Vagina (tissue), 2 donors: ENCODE results near the gene NAA38. TPM values are rescaled to one million over a fixed set of nuclear protein-coding genes. Genes with fewer than 3 reads are reported as not detected.

Experiments used
- DNase-seq, 2 donors: peaks; one replicate each; pipeline ENCODE4 v3.0.0-alpha.2; 2017; ENCODE audit errors: extremely low spot score in 2 of 2
- H3K27ac ChIP-seq: fragments of 200-600 bp; sonication (generic); one replicate; pipeline ENCODE4 v1.5.1; 2019
- H3K27me3 ChIP-seq: fragments of 200-600 bp; sonication (generic); one replicate; pipeline ENCODE4 v1.5.1; 2019
- H3K36me3 ChIP-seq, 2 donors: fragments of 200-600 bp; sonication (generic); one replicate each; pipeline ENCODE4 v1.5.1; 2017 to 2019
- H3K4me1 ChIP-seq: fragments of 200-600 bp; sonication (generic); one replicate; pipeline ENCODE4 v1.5.1; 2019
- H3K4me3 ChIP-seq, 2 donors: fragments of 200-600 bp; sonication (generic); 1 replicate in 1 of 2; 2 replicates in 1 of 2; pipeline ENCODE4 v1.5.1; 2016 to 2019
- H3K9me3 ChIP-seq: fragments of 200-600 bp; sonication (generic); one replicate; pipeline ENCODE4 v1.5.1; 2019
- POLR2A ChIP-seq, 2 donors: fragments of 450-650 bp; IDR thresholded peaks; one replicate each; pipeline ENCODE4 v1.6.1; 2017; ENCODE audit warnings: antibody characterized with exemption in 2 of 2, mild to moderate bottlenecking in 2 of 2, moderate library complexity in 2 of 2
- POLR2AphosphoS5 ChIP-seq, 2 donors: sonication (generic); formaldehyde crosslinking; IDR thresholded peaks; one replicate each; pipeline ENCODE4 v1.9.0; 2017; ENCODE audit warnings: antibody characterized with exemption in 2 of 2, mild to moderate bottlenecking in 2 of 2, low read depth in 1 of 2; ENCODE audit not compliant: insufficient read depth in 1 of 2
- intact Hi-C: fragments of 100-400 bp; cut with DNase I; formaldehyde crosslinking; loops from one replicate; pipeline ENCODE4 v1.15.1; 2023
- total RNA-seq: library from RNA; depleted of rRNA; stranded (reverse); fragments of >200 nt; gene quantifications from one replicate; pipeline ENCODE4 v1.2.3, GENCODE V29; 2016
- TF ChIP-seq, protein P1 (sequence below), 3 experiments: fragments of 450-650 bp in 2 of 3; fragments of 200-600 bp in 1 of 3; sonication (generic) in 1 of 3; IDR thresholded peaks; one replicate each; pipeline ENCODE4 v1.5.1; 2017 to 2019; ENCODE audit warnings: antibody characterized with exemption in 3 of 3, mild to moderate bottlenecking in 2 of 3, moderate library complexity in 2 of 3

Gene NAA38
- total RNA-seq, 1 donor from 2014 or later = 83.5 TPM

DNA sequence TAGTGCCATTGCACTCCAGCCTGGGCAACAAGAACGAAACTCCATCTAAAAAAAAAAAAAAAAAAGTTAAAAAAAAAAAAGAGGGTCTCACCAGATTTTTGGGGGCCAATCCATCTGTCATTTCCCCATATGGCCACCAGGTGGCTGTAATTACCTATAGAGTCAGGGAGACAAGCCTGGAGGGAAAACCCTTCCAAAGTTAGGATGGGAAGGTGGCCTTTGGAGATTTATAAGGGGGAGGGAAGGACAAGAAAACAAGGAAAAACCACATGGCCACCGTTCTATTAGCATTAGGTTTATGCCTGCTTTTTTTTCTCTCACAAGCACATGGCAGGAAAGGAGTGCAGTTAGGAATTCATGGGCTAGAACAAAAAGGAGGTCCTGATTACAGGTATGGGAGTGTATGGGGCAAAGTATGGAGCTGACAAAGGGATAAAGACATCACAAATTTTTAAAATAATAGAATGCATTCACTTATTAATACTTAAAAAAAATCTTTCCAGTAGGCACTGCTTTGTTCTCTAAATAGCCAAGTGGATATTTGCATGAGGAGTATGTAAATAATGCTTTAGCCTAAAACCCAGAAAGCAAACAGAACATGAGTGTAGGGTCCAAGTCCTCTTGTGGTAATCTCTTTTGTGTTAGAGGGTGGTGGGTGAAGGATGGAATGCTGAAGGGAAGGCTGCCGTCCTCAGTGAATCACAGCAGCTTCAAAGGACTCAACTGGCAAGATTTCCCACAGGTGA, 5.5 kb upstream of the NAA38 start:
- no peak overlapping the region for H3K27ac ChIP-seq
- DNase-seq = peak; percentile 14 to 82
- H3K4me3 ChIP-seq = no peak overlapping the region
- H3K27me3 ChIP-seq = no peaks in the 10 kb centered on the region
- no peaks in the 10 kb centered on the region for H3K9me3 ChIP-seq
- intact Hi-C loops = loop anchor here (5.0 kb wide), 1 partner anchor 124 kb away; no protein-coding TSS in a partner anchor
- H3K4me1 ChIP-seq = peaks cover 25% of the 10 kb centered on the region
- H3K36me3 ChIP-seq = no peaks in the 10 kb centered on the region
- TF ChIP-seq POLR2A (IDR thresholded peaks at IDR 0.05) = no peak
- no peak for TF ChIP-seq POLR2AphosphoS5 (IDR thresholded peaks at IDR 0.05; ENCODE audit: insufficient read depth in 1 of 2, low read depth in 1 of 2)
- TF ChIP-seq, protein P1, sequence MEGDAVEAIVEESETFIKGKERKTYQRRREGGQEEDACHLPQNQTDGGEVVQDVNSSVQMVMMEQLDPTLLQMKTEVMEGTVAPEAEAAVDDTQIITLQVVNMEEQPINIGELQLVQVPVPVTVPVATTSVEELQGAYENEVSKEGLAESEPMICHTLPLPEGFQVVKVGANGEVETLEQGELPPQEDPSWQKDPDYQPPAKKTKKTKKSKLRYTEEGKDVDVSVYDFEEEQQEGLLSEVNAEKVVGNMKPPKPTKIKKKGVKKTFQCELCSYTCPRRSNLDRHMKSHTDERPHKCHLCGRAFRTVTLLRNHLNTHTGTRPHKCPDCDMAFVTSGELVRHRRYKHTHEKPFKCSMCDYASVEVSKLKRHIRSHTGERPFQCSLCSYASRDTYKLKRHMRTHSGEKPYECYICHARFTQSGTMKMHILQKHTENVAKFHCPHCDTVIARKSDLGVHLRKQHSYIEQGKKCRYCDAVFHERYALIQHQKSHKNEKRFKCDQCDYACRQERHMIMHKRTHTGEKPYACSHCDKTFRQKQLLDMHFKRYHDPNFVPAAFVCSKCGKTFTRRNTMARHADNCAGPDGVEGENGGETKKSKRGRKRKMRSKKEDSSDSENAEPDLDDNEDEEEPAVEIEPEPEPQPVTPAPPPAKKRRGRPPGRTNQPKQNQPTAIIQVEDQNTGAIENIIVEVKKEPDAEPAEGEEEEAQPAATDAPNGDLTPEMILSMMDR (IDR thresholded peaks at IDR 0.05) = peak in 2 of 3 experiments; percentile 74 to 87

DNA sequence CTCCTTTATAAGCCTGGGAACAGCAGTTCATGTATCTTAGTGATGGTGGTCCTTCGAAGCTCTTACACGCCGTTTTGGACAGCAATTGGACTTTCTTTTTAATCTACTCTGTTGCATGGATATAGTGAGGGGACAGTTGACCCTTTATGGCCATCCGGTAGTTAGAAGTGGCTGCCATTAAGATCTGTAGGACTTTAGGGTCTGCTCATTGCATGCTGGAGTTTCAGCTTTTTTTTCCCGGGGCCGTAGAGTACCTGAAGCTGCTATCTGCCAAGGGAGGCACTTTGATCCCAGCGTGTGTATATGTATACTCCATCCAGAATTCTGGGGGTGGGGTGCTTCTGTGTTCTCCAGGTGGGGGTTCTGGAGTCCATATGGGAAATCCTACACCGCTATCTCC, 1.7 kb upstream of the NAA38 start:
- H3K4me3 ChIP-seq = peak overlapping the region in 1 of 2 donors; percentile 53
- H3K27me3 ChIP-seq = no peaks in the 10 kb centered on the region
- intact Hi-C loops = loop anchor here (5.0 kb wide), 1 partner anchor 37 kb away; no protein-coding TSS in a partner anchor
- H3K9me3 ChIP-seq = no peaks in the 10 kb centered on the region
- DNase-seq = peak; percentile 43 to 67
- TF ChIP-seq POLR2A (IDR thresholded peaks at IDR 0.05) (no peak), POLR2AphosphoS5 (IDR thresholded peaks at IDR 0.05; ENCODE audit: insufficient read depth in 1 of 2, low read depth in 1 of 2) (no peak)
- TF ChIP-seq, protein P1 (IDR thresholded peaks at IDR 0.05) = no peak
- H3K4me1 ChIP-seq = peaks cover 40% of the 10 kb centered on the region
- H3K36me3 ChIP-seq = no peaks in the 10 kb centered on the region
- H3K27ac ChIP-seq = no peak overlapping the region

DNA sequence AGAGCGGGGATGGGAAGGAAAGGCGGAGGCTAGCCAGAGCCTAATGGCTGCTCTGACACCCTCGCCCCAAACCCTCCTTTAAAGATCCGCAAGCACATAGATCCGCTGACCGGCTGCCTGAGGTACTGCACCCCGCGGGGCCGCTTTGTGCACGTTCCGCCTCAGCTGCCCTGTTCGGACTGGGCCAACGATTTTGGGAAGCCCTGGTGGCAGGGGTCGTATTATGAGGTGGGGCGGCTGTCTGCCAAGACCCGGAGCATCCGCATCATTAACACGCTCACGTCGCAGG, 1.1 kb upstream of the NAA38 start:
- no peaks in the 10 kb centered on the region for H3K27me3 ChIP-seq
- peak in 1 of 2 donors; percentile 93 for DNase-seq
- no peaks in the 10 kb centered on the region for H3K9me3 ChIP-seq
- H3K4me3 ChIP-seq = peak overlapping the region; percentile 53 to 72
- TF ChIP-seq POLR2A (IDR thresholded peaks at IDR 0.05) (no peak), POLR2AphosphoS5 (IDR thresholded peaks at IDR 0.05; ENCODE audit: insufficient read depth in 1 of 2, low read depth in 1 of 2) (no peak)
- TF ChIP-seq, protein P1 (IDR thresholded peaks at IDR 0.05) = peak in 1 of 3 experiments; percentile 14
- H3K27ac ChIP-seq = peak overlapping the region; percentile 85
- no peaks in the 10 kb centered on the region for H3K36me3 ChIP-seq
- H3K4me1 ChIP-seq = peaks cover 40% of the 10 kb centered on the region
- intact Hi-C loops = loop anchor here (5.0 kb wide), 1 partner anchor 36 kb away; no protein-coding TSS in a partner anchor

DNA sequence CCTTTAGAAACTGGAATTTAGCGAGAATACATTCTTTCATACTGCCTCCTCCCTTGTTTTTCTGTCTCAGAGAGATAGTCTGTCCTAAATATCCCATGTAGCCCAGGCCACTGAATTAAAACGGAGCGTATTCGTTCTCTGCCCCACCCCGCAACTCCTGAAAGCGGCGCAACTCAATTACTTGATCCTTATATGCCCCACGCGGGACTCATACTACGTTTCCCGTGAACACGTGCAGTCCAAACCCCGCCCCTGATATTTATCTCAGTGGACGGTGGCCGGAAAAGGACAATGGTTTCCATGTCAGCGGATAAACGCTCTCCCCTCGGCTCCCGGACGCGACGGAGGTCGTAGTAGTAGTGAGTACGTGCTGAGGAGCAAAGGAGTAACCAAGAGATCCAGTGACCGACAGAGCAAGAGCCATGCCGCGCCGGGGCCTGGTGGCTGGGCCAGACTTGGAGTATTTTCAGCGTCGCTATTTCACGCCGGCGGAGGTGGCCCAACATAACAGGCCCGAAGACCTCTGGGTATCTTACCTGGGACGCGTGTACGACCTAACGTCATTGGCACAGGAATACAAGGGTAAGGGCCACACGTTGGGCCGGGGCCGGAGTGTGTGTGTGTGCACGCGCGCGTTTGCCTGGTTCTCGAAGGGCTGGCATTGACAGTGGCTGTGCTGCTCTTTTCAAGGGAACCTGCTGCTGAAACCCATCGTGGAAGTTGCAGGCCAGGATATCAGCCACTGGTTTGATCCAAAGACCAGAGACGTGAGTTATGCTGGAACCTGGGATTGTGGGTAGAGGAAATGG, 558 bp upstream of the NAA38 start, which contains the start of gene CYB5D1:
Gene CYB5D1 (plus strand): TSS at position 291 of the 809 bp plus-strand sequence. CDS start 132 bp downstream, at position 423.
- intact Hi-C loops = loop anchor here (5.0 kb wide), 1 partner anchor 36 kb away; no protein-coding TSS in a partner anchor

More for the DNA sequence above, 558 bp upstream of the NAA38 start, which contains the start of gene CYB5D1:
- Histone ChIP-seq H3K36me3 (peaks cover 0 to 4% of the 10 kb centered on the region in 2 donors), H3K4me3 (peak within 1 kb of the TSS; percentile 53 to 72), H3K27ac (peak within 1 kb of the TSS; percentile 85), H3K4me1 (peaks cover 37% of the 10 kb centered on the region), H3K9me3 (no peaks in the 10 kb centered on the region), H3K27me3 (no peaks in the 10 kb centered on the region)
- peak; percentile 96 to 97 for DNase-seq
- peak in 1 of 2 donors; percentile 28 for TF ChIP-seq POLR2A (IDR thresholded peaks at IDR 0.05)
- TF ChIP-seq, protein P1 (IDR thresholded peaks at IDR 0.05) = no peak
- peak; percentile 57 to 96 for TF ChIP-seq POLR2AphosphoS5 (IDR thresholded peaks at IDR 0.05; ENCODE audit: insufficient read depth in 1 of 2, low read depth in 1 of 2)
